Activated T-cell treated with anti-CD3 and anti-CD28 coated beads for 4 hours (primary cell): ENCODE measurements around the gene ZNF117.
"Not testable (repeated sequence)": the region's sequence is repeated elsewhere in the genome, so short reads cannot be mapped to it uniquely, and the experiment has no call there.

Source experiments
- DNase-seq: peaks from one replicate; pipeline ENCODE4 v3.0.0-alpha.2; 2020

The ZNF117 gene

GRCh38 chr7:64996305-64996704 lies 5.5 kb upstream of the ZNF117 start:
- no peak for DNase-seq

DNA sequence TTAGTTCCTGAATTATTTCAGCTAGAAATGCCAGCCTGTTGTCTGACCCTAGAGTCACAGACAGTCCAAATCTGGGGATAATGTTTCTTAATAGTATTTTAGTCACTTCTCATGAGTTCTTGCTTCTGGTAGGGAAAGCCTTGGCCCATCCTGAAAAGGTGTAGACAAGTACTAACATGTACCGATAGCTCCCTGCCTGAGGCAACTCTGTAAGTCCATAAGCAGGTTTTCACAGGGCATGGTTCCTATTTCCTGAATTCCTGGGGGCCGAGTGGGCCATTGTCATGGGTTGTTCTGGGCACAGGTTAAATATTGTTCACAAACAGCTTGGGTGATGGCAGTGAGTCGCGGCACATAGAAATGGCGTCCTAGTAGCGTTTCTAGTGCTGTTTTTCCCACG lies 3.1 kb upstream of the ZNF117 start:
- no peak for DNase-seq

DNA sequence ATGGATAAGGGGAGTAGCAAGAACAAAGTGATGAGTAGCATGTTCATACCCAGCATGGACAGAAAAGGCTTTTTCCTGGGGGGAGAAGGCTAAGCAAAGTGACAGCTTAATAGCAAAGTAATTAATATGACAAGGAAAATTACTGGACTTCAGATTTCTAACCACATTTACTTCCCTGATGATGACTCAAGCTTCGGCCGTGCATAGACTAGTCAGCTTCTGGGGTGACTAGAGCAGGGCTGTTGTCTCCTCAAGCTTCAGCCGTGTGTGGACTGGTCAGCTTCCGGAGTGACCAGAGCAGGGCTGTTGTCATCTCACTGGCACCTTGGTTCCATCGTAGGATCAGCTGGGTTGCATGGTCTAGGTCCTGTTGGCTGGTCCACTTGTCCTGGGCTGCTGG lies 2.1 kb upstream of the ZNF117 start:
- DNase-seq: no peak

DNA sequence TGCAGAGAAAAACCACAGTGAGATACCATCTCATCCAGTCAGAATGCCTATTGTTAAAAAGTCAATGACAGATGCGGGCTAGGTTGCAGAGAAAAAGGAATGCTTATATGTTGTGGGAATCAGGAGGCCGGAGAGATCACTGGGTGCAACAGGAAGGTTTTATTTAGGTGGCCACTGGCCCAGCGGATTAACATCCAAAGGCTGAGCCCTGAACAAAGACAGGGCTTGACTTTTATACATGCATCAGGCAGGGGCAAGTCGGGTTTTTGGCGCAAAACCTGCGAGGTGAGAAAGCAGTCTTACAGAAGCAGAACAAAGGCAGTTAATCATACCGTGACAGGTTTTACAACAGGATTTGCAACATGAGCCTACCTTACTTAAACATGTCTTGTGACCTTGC lies 620 bp downstream of the ZNF117 start:
- no peak for DNase-seq

DNA sequence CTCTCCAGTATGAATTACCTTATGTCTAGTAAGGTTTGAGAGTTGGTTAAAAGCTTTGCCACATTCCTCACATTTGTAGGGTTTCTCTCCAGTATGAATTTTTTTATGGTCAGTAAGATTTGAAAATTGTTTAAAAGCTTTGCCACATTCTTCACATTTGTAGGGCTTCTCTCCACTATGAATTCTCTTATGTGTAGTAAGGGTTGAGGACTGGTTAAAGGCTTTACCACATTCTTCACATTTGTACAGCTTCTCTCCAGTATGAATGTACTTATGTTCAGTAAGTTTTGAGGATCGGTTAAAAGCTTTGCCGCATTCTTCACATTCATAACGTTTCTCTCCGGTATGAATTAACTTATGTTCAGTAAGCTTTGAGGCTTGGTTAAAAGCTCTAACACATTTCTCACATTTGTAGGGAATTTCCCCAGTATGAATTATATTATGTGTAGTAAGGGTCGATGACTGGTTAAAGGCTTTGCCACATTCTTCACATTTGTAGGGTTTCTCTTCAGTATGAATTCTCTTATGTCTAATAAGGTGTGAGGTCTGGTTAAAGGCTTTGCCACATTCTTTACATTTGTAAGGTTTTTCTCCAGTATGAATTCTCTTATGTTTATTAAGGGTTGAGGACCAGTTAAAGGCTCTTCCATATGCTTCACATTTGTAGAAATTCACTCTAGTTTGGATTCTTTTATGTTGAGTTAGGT lies 12.2 kb downstream of the ZNF117 start:
- DNase-seq: no peak

GRCh38 chr7:64965594-64965993 lies 25.2 kb downstream of the ZNF117 start:
- no peak for DNase-seq

DNA sequence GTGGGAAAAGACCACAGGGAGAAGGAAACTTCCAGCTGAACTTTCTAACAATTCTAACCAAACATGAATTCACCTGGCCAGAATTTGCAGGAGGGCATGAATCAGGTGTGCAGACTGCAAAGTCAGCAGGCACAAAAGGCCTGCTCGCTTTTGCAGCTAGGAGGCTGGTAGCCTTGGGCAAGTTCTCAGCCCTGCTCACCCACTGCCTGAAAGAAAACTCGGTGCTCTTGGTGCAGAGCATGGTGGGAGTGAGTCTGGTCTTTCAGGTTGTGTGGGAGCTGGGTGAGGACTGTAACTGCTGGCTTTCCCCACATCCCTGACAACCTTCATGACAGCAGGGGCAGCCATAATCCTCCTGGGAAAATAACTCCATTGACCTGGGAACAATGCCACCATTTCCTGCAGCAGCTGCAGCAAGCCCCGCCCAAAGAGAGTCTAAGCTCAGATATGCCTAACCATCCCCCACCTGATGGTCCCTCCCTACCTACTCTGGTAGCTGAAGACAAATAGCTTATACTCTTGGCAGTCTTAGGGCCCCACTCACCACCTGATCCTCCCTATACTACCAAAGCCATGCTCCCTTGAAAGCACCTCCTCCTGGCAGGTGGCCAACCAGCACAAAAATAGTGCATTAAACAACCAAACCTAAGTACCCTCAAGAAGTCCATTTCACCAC lies 31.6 kb downstream of the ZNF117 start:
- no peak for DNase-seq

DNA sequence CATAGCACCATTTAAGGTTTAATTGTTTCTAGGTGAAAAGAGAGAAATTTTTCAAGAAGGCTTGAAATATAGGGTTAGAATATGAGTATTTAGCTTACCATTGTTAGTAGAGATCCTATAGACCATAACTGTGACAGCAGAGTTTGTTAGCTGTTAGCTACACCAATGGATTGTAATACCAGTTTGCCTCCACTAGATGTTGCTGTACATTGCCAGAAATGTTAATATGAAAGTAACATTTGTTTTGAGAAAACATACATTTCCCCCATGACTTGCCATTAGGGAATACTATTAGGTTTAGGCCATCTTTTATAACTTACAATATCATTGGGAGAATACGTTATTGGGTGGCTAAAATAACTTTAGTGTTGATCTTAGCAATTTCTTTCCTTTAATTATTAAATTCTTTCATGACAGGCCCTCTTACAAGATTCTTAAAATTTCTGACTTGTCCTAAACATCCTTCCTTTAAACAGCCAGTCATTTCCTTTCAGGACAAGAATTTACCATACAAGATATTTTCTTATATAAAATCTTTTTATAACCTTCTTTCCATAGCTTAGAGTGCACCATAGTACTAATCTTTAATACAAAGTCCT lies 39.5 kb downstream of the ZNF117 start:
- no peak for DNase-seq

DNA sequence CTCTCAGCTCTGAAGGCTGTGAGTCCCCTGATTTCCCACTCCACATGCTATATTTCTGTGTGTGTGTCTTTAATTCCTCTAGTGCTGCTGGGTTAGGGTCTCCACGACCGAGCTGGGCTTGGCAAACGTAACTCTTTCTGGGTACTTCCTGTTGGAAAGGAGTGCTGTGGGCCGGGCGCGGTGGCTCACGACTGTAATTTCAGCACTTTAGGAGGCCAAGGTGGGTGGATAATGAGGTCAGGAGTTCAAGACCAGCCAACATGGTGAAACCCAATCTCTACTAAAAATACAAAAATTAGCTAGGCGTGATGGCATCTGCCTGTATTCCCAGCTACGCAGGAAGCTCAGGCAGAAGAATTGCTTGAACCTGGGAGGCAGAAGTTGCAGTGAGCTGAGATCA lies 40.2 kb downstream of the ZNF117 start:
- DNase-seq: not testable (repeated sequence)

DNA sequence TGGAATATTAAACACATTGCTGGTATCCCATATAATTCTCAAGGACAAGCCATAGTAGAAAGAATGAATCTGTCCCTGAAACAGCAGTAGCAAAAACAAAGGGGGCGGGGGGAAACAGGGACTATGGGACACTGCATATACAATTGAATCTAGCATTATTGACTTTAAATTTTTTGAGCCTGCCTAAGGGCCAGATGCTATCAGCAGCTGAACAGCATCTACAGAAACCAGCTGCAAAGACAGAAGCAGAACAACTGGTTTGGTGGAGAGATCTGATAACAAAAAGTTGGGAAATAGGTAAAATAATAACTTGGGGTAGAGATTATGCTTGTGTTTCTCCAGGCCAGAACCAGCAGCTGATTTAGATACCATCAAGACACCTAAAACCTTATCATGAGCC lies 42.1 kb downstream of the ZNF117 start:
- DNase-seq: not testable (repeated sequence)

- DNase-seq: no peak
These were observed 43.4 kb downstream of the ZNF117 start for GRCh38 chr7:64947252-64948000.

GRCh38 chr7:64946772-64947171 lies 44.1 kb downstream of the ZNF117 start:
- DNase-seq: no peak

DNA sequence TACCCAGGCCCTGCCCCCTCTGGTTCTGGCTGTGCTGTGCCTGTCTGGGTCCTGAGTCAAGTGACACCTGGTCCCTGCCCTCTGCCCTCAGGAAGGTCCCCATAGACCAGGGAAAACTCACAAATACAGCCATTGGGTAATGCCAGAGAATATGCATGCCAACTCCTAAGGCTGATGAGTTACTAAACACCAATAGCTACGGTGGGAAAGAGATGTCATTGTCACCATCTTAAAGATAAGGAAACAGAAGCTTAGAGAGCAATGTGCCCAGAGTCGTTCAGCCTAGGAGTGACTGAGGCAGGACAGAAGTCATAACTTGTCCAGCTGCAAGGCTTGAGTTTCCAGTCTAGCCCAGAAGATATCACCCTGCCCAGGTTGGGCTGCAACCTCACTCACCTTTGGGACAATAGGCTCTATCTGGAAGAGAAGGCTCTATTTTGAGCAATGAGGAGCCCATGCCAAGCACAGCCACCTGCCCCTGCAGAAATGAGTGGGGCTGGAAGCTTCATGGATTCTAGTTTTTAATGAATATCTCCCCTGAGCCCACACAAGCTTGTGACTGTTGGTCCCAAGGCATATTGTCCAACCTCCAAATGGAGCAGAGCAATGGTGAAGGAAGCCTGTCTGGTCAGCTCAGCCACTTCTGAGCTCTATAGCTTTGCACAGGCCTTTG lies 45.2 kb downstream of the ZNF117 start:
- DNase-seq: no peak

GRCh38 chr7:64944667-64945502 lies 46.0 kb downstream of the ZNF117 start:
- not testable (repeated sequence) for DNase-seq

DNA sequence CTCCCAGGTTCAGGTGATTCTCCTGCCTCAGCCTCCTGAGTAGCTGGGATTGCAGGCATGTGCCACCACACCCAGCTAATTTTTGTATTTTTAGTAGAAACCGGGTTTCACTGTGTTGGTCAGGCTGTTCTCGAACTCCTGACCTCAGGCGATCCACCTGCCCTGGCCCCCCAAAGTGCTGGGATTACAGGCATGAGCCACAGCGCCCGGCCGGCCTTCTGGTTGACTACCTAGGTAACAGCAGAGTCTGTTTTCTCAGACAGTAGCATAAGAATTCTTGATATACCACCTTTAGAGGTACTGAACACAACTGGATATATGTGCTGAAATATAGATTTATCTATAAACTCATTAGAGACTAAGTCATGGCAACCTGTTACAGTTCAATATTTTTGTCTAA lies 50.8 kb downstream of the ZNF117 start:
- DNase-seq: not testable (repeated sequence)

- no peak for DNase-seq
These were observed 52.3 kb downstream of the ZNF117 start for GRCh38 chr7:64938540-64938939.

GRCh38 chr7:64934478-64934877 lies 56.4 kb downstream of the ZNF117 start:
- DNase-seq: no peak

- not testable (repeated sequence) for DNase-seq
These were observed 62.3 kb downstream of the ZNF117 start for GRCh38 chr7:64928252-64929187.
